ENCODE measurements around the gene DIP2B. TPM values are rescaled to one million over a fixed set of nuclear protein-coding genes. Genes with fewer than 3 reads are reported as not detected.

DIP2B gene
- total RNA-seq, 2 experiments from 2014 or later: 27.8 to 28.2 TPM

- Mint-ChIP-seq H3K4me3 (no peak overlapping the region), H3K36me3 (ENCODE audit: low read depth) (peaks cover 13% of the 10 kb centered on the region), H3K9me3 (no peaks in the 10 kb centered on the region), H3K4me1 (ENCODE audit: low read depth) (peaks cover 62% of the 10 kb centered on the region), H3K27ac (no peak overlapping the region), H3K27me3 (ENCODE audit: low read depth) (no peaks in the 10 kb centered on the region)
- intact Hi-C loops (cut with micrococcal nuclease): loop anchor here (1.0 to 2.0 kb wide), 2 partner anchors 14 to 134 kb away; partner anchors contain the start of gene DIP2B
- DNase-seq: no peak
- CTCF ChIA-PET: interaction anchor here (0.5 to 8.0 kb wide), 18 partner anchors 10 to 144 kb away, joined by 3 to 130 read pairs (median 3); partner anchors contain the start of gene DIP2B
Observed at GRCh38 chr12:50638482-50638880, 133.7 kb downstream of the DIP2B start.

GRCh38 chr12:50639721-50640120, 134.9 kb downstream of the DIP2B start:
- intact Hi-C loops (cut with micrococcal nuclease): loop anchor here (2.0 kb wide), 1 partner anchor 15 kb away; no protein-coding TSS in a partner anchor
- H3K4me1 Mint-ChIP-seq (ENCODE audit: low read depth): peaks cover 54% of the 10 kb centered on the region

GRCh38 chr12:50640321-50640939, 135.6 kb downstream of the DIP2B start:
- Mint-ChIP-seq H3K9me3 (no peaks in the 10 kb centered on the region), H3K4me3 (no peak overlapping the region), H3K27me3 (ENCODE audit: low read depth) (no peaks in the 10 kb centered on the region), H3K4me1 (ENCODE audit: low read depth) (peaks cover 47% of the 10 kb centered on the region), H3K36me3 (ENCODE audit: low read depth) (peaks cover 13% of the 10 kb centered on the region), H3K27ac (no peak overlapping the region)
- CTCF ChIA-PET: interaction anchor here (0.6 to 8.0 kb wide), 6 partner anchors 20 to 134 kb away, joined by 3 to 130 read pairs (median 3); partner anchors contain the start of gene DIP2B
- intact Hi-C loops (cut with micrococcal nuclease): no loop called here
- no peak for DNase-seq

More at GRCh38 chr12:50639721-50640120, 134.9 kb downstream of the DIP2B start:
- no peak overlapping the region for H3K4me3 Mint-ChIP-seq
- H3K9me3 Mint-ChIP-seq: no peaks in the 10 kb centered on the region
- H3K36me3 Mint-ChIP-seq (ENCODE audit: low read depth): peaks cover 13% of the 10 kb centered on the region
- CTCF ChIA-PET: interaction anchor here (0.6 to 8.0 kb wide), 3 partner anchors 42 to 133 kb away, joined by 3 to 130 read pairs (median 3); partner anchors contain the start of gene DIP2B
- H3K27me3 Mint-ChIP-seq (ENCODE audit: low read depth): no peaks in the 10 kb centered on the region
- peak; percentile 15 for DNase-seq
- no peak overlapping the region for H3K27ac Mint-ChIP-seq

GRCh38 chr12:50641566-50641965, 136.8 kb downstream of the DIP2B start:
- Mint-ChIP-seq H3K27ac (no peak overlapping the region), H3K27me3 (ENCODE audit: low read depth) (no peaks in the 10 kb centered on the region), H3K9me3 (no peaks in the 10 kb centered on the region), H3K4me1 (ENCODE audit: low read depth) (peaks cover 37% of the 10 kb centered on the region), H3K36me3 (ENCODE audit: low read depth) (peaks cover 13% of the 10 kb centered on the region), H3K4me3 (no peak overlapping the region)
- intact Hi-C loops (cut with micrococcal nuclease): no loop called here
- CTCF ChIA-PET: interaction anchor here (1.0 to 8.0 kb wide), 2 partner anchors 129 to 135 kb away, joined by 3 to 130 read pairs; partner anchors contain the start of gene DIP2B
- DNase-seq: no peak

GRCh38 chr12:50642035-50642451, 137.3 kb downstream of the DIP2B start:
- no peaks in the 10 kb centered on the region for H3K9me3 Mint-ChIP-seq
- DNase-seq: no peak
- H3K36me3 Mint-ChIP-seq (ENCODE audit: low read depth): peaks cover 14% of the 10 kb centered on the region
- peaks cover 33% of the 10 kb centered on the region for H3K4me1 Mint-ChIP-seq (ENCODE audit: low read depth)
- no peak overlapping the region for H3K4me3 Mint-ChIP-seq
- intact Hi-C loops (cut with micrococcal nuclease): no loop called here
- no peak overlapping the region for H3K27ac Mint-ChIP-seq
- H3K27me3 Mint-ChIP-seq (ENCODE audit: low read depth): no peaks in the 10 kb centered on the region
- CTCF ChIA-PET: interaction anchor here (8.0 kb wide), 1 partner anchor 135 kb away, joined by 130 read pairs; the partner anchor contains the start of gene DIP2B

- Mint-ChIP-seq H3K9me3 (no peaks in the 10 kb centered on the region), H3K27me3 (ENCODE audit: low read depth) (no peaks in the 10 kb centered on the region), H3K27ac (no peak overlapping the region), H3K4me3 (no peak overlapping the region), H3K4me1 (ENCODE audit: low read depth) (peaks cover 26% of the 10 kb centered on the region), H3K36me3 (ENCODE audit: low read depth) (peaks cover 14% of the 10 kb centered on the region)
- intact Hi-C loops (cut with micrococcal nuclease): no loop called here
- no peak for DNase-seq
- CTCF ChIA-PET: interaction anchor here (8.0 kb wide), 1 partner anchor 136 kb away, joined by 130 read pairs; the partner anchor contains the start of gene DIP2B
Observed at GRCh38 chr12:50642761-50643160, 138.0 kb downstream of the DIP2B start.

- no peaks in the 10 kb centered on the region for H3K27me3 Mint-ChIP-seq (ENCODE audit: low read depth)
- CTCF ChIA-PET: interaction anchor here (0.6 to 1.0 kb wide), 2 partner anchors 29 to 107 kb away, joined by 3 read pairs; no protein-coding TSS in a partner anchor
- intact Hi-C loops (cut with micrococcal nuclease): no loop called here
- DNase-seq: no peak
- H3K4me1 Mint-ChIP-seq (ENCODE audit: low read depth): peaks cover 5% of the 10 kb centered on the region
- H3K27ac Mint-ChIP-seq: no peak overlapping the region
- H3K4me3 Mint-ChIP-seq: no peak overlapping the region
- no peaks in the 10 kb centered on the region for H3K9me3 Mint-ChIP-seq
- peaks cover 6% of the 10 kb centered on the region for H3K36me3 Mint-ChIP-seq (ENCODE audit: low read depth)
Observed at GRCh38 chr12:50647031-50647430, 142.2 kb downstream of the DIP2B start.

GRCh38 chr12:50647479-50647878, 142.7 kb downstream of the DIP2B start:
- intact Hi-C loops (cut with micrococcal nuclease): no loop called here
- H3K36me3 Mint-ChIP-seq (ENCODE audit: low read depth): peaks cover 4% of the 10 kb centered on the region
- no peak overlapping the region for H3K4me3 Mint-ChIP-seq
- peaks cover 3% of the 10 kb centered on the region for H3K4me1 Mint-ChIP-seq (ENCODE audit: low read depth)
- DNase-seq: no peak
- no peaks in the 10 kb centered on the region for H3K27me3 Mint-ChIP-seq (ENCODE audit: low read depth)
- no peaks in the 10 kb centered on the region for H3K9me3 Mint-ChIP-seq
- H3K27ac Mint-ChIP-seq: no peak overlapping the region
- CTCF ChIA-PET: interaction anchor here (1.0 kb wide), 1 partner anchor 28 kb away, joined by 3 read pairs; no protein-coding TSS in a partner anchor

GRCh38 chr12:50650285-50650684, 145.5 kb downstream of the DIP2B start:
- no peak for DNase-seq
- CTCF ChIA-PET: no interaction called here
- intact Hi-C loops (cut with micrococcal nuclease): no loop called here
- H3K27ac Mint-ChIP-seq: no peak overlapping the region
- no peaks in the 10 kb centered on the region for H3K27me3 Mint-ChIP-seq (ENCODE audit: low read depth)
- no peaks in the 10 kb centered on the region for H3K9me3 Mint-ChIP-seq
- H3K36me3 Mint-ChIP-seq (ENCODE audit: low read depth): peaks cover 3% of the 10 kb centered on the region
- H3K4me3 Mint-ChIP-seq: no peak overlapping the region
- peaks cover 10% of the 10 kb centered on the region for H3K4me1 Mint-ChIP-seq (ENCODE audit: low read depth)

- Mint-ChIP-seq H3K36me3 (ENCODE audit: low read depth) (peaks cover 4% of the 10 kb centered on the region), H3K27me3 (ENCODE audit: low read depth) (no peaks in the 10 kb centered on the region), H3K4me1 (ENCODE audit: low read depth) (peaks cover 8% of the 10 kb centered on the region), H3K27ac (no peak overlapping the region), H3K9me3 (no peaks in the 10 kb centered on the region), H3K4me3 (no peak overlapping the region)
- intact Hi-C loops (cut with micrococcal nuclease): no loop called here
- CTCF ChIA-PET: interaction anchor here (0.6 kb wide), 1 partner anchor 147 kb away, joined by 3 read pairs; no protein-coding TSS in a partner anchor
- no peak for DNase-seq
Observed at GRCh38 chr12:50655374-50655921, 150.7 kb downstream of the DIP2B start.

GRCh38 chr12:50659260-50659659, 154.5 kb downstream of the DIP2B start:
- peaks cover 11% of the 10 kb centered on the region for H3K36me3 Mint-ChIP-seq (ENCODE audit: low read depth)
- CTCF ChIA-PET: interaction anchor here (0.6 to 1.2 kb wide), 3 partner anchors 20 to 703 kb away, joined by 3 to 5 read pairs (median 4); no protein-coding TSS in a partner anchor
- no peak overlapping the region for H3K27ac Mint-ChIP-seq
- H3K4me1 Mint-ChIP-seq (ENCODE audit: low read depth): peaks cover 4% of the 10 kb centered on the region
- H3K27me3 Mint-ChIP-seq (ENCODE audit: low read depth): no peaks in the 10 kb centered on the region
- intact Hi-C loops (cut with micrococcal nuclease): no loop called here
- no peak overlapping the region for H3K4me3 Mint-ChIP-seq
- no peak for DNase-seq
- H3K9me3 Mint-ChIP-seq: no peaks in the 10 kb centered on the region

- CTCF ChIA-PET: interaction anchor here (0.6 to 1.2 kb wide), 4 partner anchors 20 to 753 kb away, joined by 3 to 5 read pairs (median 4); no protein-coding TSS in a partner anchor
- intact Hi-C loops (cut with micrococcal nuclease): no loop called here
- no peak overlapping the region for H3K27ac Mint-ChIP-seq
- H3K4me3 Mint-ChIP-seq: no peak overlapping the region
- H3K27me3 Mint-ChIP-seq (ENCODE audit: low read depth): no peaks in the 10 kb centered on the region
- no peaks in the 10 kb centered on the region for H3K9me3 Mint-ChIP-seq
- DNase-seq: no peak
- H3K36me3 Mint-ChIP-seq (ENCODE audit: low read depth): peaks cover 11% of the 10 kb centered on the region
- peaks cover 4% of the 10 kb centered on the region for H3K4me1 Mint-ChIP-seq (ENCODE audit: low read depth)
Observed at GRCh38 chr12:50659690-50660424, 155.1 kb downstream of the DIP2B start.
